ENCODE measurements around the gene TOM1. TPM values are rescaled to one million over a fixed set of nuclear protein-coding genes. Genes with fewer than 3 reads are reported as not detected.
A peak's percentile ranks its signal among the peaks of the same experiment; 100 is the strongest.

Gene TOM1
- total and polyA plus RNA-seq, 2 donors (not counting 1 experiment from before 2014, with no cell fraction given), result 25.3 to 53.2 TPM

DNA sequence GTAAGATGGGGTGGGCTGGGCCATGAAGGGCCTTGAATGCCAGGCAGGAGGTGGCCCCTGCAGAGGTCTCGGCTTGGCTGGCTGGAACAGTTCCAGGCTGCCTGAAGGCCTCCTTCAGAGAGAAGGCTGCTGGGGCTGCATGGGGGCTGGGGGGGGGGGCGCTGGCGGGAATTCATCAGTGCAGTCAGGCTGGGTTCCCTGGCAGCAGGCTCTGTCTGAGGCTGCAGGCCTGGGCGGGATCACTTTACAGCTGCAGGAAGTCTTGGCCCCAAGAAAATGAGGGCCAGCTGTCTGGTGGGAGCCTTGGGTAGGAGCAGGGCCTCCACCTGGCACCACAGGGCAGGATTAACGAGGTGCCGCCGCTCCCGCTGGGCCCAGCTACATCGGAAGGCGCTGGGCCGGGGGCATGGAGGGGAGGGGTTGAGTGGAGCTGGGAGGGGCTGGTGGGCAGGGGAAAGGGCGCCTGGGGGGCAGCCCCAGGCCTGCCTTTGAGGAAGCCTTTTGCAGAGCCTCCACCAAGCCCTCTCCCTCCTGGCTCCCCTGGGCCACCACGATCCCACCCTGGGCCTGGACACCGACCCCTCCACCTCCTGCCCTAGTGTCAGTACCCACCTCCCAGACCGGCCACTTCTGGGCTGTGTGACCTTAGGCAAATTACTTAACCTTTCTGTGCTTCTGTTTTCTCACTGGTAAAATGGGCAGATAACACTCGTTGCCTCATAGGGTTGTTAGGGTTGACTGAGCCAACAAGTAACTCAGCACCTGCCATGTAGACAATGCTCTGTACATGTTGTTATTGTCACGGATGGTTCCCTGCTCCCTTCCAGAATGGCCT lies 50.2 kb downstream of the TOM1 start:
- ChIA-PET CTCF (interaction anchor here (0.6 to 13.9 kb wide), 17 partner anchors 14 to 815 kb away, joined by 3 to 311 read pairs (median 8); partner anchors contain the start of gene TOM1), POLR2A (interaction anchor here (0.8 to 3.5 kb wide), 3 partner anchors 15 to 61 kb away, joined by 7 to 94 read pairs (median 13); partner anchors contain the start of gene TOM1)
- H3K9ac ChIP-seq (ENCODE audit: low read length), result no peak overlapping the region
- H3K36me3 ChIP-seq (replicated peaks in 1 of 2; ENCODE audit: control extremely low read depth in 1 of 2, control insufficient read depth in 1 of 2, extremely low read depth in 1 of 2, insufficient read depth in 2 of 2, low read length in 1 of 2), result no peaks in the 10 kb centered on the region
- Mint-ChIP-seq H3K4me1 (peaks cover 46% of the 10 kb centered on the region), H3K9me3 (ENCODE audit: insufficient read depth) (no peaks in the 10 kb centered on the region), H3K4me3 (peak overlapping the region; percentile 30), H3K27ac (peak overlapping the region; percentile 99), H3K27me3 (no peaks in the 10 kb centered on the region)
- 51% methylated on average over 9 of the region's 17 CpGs for WGBS (ENCODE audit: insufficient coverage)
- no peaks in the 10 kb centered on the region for H4K20me1 ChIP-seq (ENCODE audit: control insufficient read depth, insufficient read depth, low read length, poor library complexity, severe bottlenecking)
- no peaks in the 10 kb centered on the region for H3K79me2 ChIP-seq (ENCODE audit: control insufficient read depth, insufficient read depth, low read length)
- peak overlapping the region; percentile 31 to 95 for H3K27ac ChIP-seq (ENCODE audit: low read length in 2 of 2)
- no peak for ATAC-seq (ENCODE audit: low read depth)
- intact Hi-C loops (cut with micrococcal nuclease), result loop anchor here (1.0 to 5.0 kb wide), 5 partner anchors 51 to 812 kb away; partner anchors contain the start of genes APOL3, HMGXB4, RASD2 and TOM1
- no peak for TF ChIP-seq EZH2 (IDR thresholded peaks at IDR 0.05; ENCODE audit: borderline replicate concordance, insufficient read depth, low read depth, low read length, poor library complexity, severe bottlenecking)
- TF ChIP-seq, protein P1, sequence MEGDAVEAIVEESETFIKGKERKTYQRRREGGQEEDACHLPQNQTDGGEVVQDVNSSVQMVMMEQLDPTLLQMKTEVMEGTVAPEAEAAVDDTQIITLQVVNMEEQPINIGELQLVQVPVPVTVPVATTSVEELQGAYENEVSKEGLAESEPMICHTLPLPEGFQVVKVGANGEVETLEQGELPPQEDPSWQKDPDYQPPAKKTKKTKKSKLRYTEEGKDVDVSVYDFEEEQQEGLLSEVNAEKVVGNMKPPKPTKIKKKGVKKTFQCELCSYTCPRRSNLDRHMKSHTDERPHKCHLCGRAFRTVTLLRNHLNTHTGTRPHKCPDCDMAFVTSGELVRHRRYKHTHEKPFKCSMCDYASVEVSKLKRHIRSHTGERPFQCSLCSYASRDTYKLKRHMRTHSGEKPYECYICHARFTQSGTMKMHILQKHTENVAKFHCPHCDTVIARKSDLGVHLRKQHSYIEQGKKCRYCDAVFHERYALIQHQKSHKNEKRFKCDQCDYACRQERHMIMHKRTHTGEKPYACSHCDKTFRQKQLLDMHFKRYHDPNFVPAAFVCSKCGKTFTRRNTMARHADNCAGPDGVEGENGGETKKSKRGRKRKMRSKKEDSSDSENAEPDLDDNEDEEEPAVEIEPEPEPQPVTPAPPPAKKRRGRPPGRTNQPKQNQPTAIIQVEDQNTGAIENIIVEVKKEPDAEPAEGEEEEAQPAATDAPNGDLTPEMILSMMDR (IDR thresholded peaks at IDR 0.05), result no peak
- peak overlapping the region; percentile 98 for H3K4me2 ChIP-seq (replicated peaks; ENCODE audit: low read depth, low read length, poor library complexity, severe bottlenecking)
- no peaks in the 10 kb centered on the region for H3K27me3 ChIP-seq (replicated peaks in 1 of 4; ENCODE audit: control extremely low read depth in 1 of 4, control insufficient read depth in 3 of 4, insufficient read depth in 4 of 4, low read length in 3 of 4)
- no peaks in the 10 kb centered on the region for H3K9me3 ChIP-seq (ENCODE audit: control extremely low read depth in 1 of 3, control insufficient read depth in 2 of 3, insufficient read depth in 1 of 3, low read length in 2 of 3)
- peak; percentile 39 for DNase-seq
- H3K4me1 ChIP-seq (ENCODE audit: control insufficient read depth in 2 of 2, insufficient read depth in 2 of 2, low read length in 2 of 2), result peaks cover 38 to 48% of the 10 kb centered on the region in 2 donors
- peak overlapping the region; percentile 82 for H2AFZ ChIP-seq (ENCODE audit: insufficient read depth, low read depth, low read length, poor library complexity, severe bottlenecking)
- no peak overlapping the region for H3K4me3 ChIP-seq (ENCODE audit: control extremely low read depth in 1 of 5, extremely low read depth in 1 of 5, insufficient read depth in 1 of 5, low read depth in 2 of 5, low read length in 4 of 5)

Data from B cell (primary cell).